ENCODE data around the gene SNX9.

- TF ChIP-seq, protein P1, sequence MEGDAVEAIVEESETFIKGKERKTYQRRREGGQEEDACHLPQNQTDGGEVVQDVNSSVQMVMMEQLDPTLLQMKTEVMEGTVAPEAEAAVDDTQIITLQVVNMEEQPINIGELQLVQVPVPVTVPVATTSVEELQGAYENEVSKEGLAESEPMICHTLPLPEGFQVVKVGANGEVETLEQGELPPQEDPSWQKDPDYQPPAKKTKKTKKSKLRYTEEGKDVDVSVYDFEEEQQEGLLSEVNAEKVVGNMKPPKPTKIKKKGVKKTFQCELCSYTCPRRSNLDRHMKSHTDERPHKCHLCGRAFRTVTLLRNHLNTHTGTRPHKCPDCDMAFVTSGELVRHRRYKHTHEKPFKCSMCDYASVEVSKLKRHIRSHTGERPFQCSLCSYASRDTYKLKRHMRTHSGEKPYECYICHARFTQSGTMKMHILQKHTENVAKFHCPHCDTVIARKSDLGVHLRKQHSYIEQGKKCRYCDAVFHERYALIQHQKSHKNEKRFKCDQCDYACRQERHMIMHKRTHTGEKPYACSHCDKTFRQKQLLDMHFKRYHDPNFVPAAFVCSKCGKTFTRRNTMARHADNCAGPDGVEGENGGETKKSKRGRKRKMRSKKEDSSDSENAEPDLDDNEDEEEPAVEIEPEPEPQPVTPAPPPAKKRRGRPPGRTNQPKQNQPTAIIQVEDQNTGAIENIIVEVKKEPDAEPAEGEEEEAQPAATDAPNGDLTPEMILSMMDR (IDR thresholded peaks at IDR 0.05 in 4 of 5, conservative IDR thresholded peaks at IDR 0.05 in 1 of 5), result no peak
- TF ChIP-seq POLR2A (IDR thresholded peaks at IDR 0.05), result no peak
Measured at GRCh38 chr6:157862706-157863105, 39.7 kb downstream of the SNX9 start.
